Amniotic epithelial cell (primary cell): ENCODE data around the gene MST1R.
"Not testable (repeated sequence)": the region's sequence is repeated elsewhere in the genome, so short reads cannot be mapped to it uniquely, and the experiment has no call there.

ENCODE experiments used
- DNase-seq: peaks from one replicate; pipeline ENCODE4 v3.0.0-alpha.2; 2010; ENCODE audit warnings: low read depth

The MST1R gene

DNA sequence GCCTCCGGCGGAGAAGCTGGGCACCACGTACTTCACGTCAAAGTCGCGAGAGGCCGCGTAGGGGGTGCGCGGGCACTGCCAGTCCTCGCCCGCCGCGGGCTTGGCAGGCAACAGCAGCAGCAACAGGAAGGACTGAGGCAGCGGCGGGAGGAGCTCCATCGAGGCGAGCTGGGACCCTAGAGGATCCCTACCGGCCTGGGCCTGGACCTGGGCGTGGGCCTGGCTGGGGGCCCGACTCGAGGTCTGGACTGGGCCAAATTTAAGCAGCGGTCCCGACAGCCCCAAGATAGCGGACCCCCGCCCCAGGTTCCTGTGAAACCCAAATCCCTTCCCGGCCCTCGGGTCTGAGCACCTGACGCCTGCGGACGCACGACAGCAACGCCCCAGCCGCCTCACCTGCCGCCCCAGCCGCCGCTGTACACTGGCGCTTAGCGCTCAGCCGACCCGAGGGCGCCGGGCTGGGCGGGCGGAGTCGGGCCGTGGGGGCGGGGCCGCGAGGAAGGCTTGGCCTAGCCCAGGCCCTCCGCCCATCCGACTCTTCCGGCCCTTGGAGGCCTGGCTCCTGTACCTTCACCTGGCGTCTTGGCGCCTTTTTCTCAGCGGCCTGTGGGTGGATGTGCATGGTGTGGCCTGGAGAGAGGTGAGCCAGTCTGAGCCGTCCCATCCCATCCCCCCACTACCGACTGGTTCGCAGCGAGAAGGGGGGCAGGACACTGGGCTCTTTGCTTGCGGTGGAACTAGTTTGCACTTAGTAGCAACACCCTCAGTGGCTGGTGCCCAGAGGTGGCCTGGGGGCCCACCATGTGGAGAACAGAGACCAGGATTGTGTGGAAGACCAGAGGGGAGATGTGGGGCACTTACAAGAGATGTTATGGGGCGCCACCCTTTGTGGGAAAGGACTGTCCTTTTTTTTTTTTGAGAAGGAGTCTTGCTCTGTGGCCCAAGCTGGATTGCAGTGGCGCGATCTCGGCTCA is at the start of gene MST1R:
TSS of gene MST1R (minus strand) at position 423 of the 974 bp plus-strand sequence. CDS start at position 159, 264 bp downstream.
- peak; percentile 17 for DNase-seq

DNA sequence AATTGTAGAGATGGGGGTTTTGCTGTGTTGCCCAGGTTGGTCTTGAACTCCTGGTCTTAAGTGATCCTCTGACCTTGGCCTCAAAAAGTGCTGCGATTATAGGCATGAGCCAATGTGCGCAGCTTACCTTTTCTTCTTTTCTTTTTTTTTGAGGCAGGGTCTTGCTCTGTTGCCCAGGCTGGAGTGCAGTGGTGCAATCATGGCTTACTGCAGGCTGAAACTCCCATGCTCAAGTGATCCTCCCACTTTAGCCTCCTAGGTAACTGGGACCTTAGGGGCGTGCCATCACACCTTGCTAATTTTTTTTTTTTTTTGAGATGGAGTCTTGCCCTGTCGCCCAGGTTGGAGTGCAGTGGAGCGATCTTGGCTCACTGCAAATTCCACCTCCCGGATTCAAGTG is 49.3 kb upstream of the MST1R start:
- no peak for DNase-seq

DNA sequence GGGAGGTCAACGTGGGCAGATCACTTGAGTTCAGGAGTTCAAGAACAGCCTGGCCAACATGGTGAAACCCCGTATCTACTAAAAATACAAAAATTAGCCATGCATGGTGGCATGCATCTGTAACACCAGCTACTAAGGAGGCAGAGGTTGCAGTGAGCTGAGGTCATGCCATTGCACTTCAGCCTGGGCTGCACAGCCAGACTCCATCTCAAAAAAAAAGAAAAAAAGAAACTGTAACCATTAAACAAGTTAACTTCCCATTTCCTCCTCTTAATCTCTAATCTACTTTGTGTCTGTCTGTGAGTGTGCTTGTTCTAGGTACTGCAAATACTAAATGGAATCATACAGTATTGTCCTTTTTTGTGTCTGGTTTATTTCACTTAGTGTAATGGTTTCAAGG is 39.0 kb upstream of the MST1R start:
- DNase-seq = no peak

DNA sequence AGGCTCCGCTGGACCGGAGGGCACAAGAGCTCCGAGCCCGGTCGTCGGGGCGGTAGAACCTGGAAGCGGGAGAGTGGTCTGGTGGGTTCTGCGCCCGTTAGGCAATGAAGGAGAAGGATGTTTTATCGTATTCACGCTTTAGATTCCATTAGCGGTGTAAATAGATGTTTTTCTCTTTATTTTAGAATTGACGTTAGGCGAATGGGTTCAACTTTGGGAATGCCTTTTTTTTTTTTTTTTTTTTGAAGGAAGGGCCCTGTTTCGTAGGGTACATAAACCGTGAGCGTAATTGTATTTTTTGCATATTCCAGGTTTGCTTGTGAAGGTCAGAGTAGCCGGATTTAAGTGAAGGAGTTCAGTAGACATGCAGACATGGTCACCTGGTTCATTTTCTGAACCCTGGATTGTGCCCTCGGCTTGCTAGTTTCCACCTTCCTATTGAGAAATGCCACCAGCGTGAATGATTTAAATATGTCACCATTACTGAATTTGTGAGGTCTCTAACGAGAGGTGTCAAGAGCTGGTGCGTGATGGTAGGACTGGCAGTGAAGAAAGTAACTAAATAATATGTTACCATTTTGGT is 37.1 kb upstream of the MST1R start:
- no peak for DNase-seq

DNA sequence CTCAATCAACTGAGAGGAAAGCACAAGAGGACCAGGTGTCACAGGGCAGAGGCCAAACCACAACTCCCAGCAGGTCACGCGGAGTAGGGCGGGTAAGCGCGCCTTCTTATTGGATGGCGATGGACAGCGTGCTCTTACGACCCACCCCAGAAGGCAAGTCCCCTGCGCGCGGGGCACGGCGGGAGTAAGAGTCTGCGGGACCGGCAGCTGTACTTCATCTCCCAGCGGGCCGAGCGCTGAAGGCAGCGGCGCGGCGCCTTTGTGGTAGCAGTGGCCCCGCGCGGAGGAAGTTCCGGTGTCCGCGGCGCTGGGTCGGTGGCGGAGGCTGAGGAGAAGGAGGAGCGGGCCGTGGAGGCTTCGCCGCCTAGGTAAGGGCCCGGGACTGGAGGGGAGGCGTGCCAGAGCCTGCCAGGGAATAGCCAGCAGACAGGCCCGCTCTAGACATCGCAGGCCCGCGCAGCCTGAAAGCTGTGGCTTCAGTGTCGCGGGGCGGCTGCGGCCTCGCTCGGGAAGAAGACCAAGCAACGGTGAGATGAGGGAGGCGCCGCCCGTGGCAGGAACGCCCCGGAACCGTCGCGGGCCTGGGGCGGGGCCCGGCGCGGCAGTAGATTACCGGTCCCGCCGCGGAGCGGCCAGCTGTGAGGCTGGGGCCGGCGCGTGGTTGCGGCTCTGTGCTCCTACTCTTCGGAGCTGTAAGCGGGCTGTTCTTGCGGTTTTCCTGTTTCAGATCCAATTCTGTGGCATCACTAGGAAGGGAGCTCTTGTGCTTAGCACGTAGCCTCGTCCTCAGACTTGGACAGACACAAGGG is 36.4 kb upstream of the MST1R start, which contains the start of gene RBM6:
TSS of gene RBM6 (plus strand) at position 293 of the 809 bp plus-strand sequence. CDS start 22,492 bp downstream, outside the sequence.
- peak; percentile 98 for DNase-seq

DNA sequence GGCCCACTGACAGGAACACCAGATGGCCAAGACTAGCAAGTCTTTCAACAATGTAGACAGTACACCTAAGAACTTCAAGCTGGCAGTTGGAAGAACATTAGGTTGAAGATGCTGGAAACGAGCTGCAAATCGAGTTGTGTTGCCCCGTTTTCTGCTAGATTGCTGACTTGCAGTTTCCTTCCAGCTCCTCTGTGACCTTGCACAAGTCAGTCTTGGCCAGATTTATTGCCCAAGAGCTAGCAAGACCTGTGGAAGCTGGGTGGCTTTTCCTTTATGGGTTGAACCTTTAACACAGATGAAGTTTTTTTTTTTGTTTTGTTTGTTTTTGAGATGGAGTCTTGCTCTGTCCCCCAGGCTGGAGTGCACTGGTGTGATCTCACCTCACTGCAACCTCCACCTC is 33.4 kb upstream of the MST1R start:
- DNase-seq = peak; percentile 58

DNA sequence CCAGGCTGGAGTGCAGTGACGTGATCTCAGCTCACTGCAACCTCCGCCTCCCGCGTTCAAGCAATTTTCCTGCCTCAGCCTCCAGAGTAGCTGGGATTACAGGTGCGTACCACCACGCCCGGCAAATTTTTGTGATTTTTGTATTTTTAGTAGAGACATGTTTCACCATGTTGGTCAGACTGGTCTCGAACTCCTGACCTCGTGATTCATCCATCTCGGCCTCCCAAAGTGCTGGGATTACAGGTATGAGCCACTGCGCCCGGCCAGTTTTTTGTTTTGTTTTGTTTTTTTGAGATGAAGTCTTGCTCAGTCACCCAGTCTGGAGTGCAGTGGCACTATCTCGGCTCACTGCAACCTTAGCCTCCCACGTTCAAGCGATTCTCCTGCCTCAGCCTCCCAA is 28.6 kb upstream of the MST1R start:
- DNase-seq = not testable (repeated sequence)

DNA sequence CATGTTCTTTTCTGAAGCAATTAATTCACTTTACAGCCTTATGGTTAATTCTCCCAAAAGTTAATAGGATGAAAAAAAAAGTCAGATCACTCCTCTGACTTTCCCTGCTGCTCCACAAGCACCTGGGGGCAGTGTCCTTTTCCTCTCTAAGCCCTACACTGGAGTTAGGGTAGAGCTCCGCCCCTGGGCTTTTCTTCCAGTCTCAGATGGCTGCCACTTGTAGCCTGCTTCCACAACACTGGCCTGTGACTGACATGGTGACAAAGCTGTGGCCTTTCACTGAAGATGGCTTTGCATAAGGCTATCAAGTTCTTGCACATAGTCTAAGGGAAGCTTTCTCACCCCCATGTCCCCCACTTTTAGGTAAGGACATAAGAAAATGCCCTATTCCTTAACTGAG is 27.2 kb upstream of the MST1R start:
- no peak for DNase-seq

DNA sequence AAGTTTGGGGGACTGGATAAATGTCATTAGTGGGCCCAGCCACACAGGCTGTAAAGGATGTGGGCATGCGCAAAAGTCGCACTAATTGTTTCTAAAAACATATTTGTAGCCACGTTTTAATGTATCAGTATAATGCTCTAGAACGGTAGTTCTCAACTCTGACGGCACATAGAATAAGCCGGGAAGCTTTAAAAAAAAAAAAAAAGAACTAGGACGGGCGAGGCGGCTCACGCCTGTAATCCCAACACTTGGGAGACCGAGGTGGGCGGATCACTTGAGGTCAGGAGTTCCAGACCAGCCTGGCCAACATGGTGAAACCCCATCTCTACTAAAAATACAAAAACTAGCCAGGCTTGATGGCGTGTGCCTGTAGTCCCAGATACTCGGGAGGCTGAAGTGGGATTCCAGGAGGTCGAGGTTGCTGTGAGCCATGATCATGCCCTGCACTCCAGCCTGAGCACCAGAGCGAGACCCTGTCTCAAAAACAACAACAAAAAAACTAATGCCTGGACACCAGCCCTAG is 26.6 kb upstream of the MST1R start:
- DNase-seq = no peak

DNA sequence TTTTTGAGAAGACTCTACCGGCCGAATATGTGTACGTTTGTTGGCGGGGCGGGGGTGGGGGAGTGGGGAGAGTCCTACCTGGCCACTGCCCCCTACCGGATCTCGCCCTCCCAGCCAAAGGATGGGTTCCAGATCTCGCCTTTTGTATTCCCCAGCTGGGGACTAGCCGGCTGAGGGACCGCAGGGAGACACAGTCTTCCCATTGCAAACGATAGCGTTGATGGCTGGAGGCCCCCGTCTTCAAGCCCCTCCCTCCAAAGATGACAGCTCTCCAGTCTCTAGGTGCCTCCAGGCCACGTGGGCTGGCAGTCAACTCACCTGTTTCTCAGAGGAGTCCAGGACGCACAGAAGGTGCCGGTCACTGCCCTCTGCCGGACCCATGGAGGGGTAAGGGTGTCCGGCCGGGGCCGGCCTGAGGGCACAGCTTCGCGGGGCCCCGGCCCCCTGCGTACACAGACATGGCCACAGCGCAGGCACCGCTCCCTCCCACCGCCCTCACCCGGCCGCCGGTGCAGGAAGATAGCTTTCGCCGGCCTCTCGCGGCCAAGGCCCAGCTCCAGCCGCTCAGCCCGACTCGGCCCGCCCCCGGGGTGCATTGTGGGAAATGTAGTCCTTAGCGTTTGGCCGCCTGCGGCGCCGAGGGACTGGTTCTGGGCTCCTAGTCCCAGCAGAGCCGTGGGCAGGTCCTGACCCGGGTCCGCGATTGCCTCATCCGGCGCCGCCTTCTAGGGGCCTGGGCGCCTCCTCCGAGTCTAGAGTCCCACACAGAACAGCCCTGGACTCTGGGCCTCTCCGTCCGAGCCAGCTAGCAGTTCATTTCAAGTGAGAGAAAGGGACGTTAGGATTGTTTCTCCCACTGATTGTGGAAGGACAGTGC is 25.9 kb upstream of the MST1R start, which contains the start of gene MON1A:
TSS of gene MON1A (minus strand) at position 521 of the 877 bp plus-strand sequence. CDS start 16,465 bp downstream, outside the sequence.
- DNase-seq = peak; percentile 90

DNA sequence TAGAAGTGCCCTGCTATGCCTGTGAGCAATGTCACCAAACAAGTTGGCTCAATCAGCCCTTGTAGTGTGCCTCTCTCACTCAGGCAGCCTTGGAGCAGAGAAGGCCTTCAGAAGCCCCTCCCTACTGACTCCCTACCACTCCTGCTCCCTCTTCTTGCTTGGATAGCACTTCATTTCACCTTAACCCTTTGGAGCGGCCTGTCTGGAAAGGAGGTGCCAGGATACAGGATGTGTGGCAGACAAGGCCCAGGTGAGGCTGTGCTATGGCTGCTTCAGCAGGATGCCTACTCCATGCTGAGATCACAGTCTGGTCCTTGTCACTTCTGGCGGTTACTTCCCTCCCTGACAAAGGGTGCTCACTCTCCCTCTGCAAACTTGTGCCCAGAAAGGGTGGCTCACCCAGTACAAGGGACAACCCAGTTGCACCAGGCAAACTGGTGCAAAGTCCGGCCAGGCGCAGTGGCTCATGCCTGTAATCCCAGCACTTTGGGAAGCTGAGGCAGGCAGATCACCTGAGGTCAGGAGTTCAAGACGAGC is 24.9 kb upstream of the MST1R start:
- DNase-seq = no peak

DNA sequence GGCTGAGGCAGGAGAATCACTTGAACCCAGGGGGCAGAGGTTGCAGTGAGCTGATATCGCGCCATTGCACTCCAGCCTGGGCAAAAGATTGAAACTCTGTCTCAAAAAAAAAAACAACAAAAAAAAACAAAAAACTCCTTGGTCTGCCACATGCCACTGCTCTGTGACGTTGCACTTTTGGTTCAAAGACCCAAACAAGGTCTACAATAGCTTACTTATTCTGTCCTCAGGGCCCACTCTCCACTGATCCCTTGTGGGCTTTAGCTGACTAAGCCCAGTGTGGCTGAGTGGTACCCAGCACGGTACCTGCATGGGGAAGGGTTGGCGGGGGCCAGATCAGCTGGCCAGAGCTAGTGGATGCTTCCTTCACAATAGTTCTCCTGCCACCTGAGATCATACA is 24.1 kb upstream of the MST1R start:
- DNase-seq = no peak

DNA sequence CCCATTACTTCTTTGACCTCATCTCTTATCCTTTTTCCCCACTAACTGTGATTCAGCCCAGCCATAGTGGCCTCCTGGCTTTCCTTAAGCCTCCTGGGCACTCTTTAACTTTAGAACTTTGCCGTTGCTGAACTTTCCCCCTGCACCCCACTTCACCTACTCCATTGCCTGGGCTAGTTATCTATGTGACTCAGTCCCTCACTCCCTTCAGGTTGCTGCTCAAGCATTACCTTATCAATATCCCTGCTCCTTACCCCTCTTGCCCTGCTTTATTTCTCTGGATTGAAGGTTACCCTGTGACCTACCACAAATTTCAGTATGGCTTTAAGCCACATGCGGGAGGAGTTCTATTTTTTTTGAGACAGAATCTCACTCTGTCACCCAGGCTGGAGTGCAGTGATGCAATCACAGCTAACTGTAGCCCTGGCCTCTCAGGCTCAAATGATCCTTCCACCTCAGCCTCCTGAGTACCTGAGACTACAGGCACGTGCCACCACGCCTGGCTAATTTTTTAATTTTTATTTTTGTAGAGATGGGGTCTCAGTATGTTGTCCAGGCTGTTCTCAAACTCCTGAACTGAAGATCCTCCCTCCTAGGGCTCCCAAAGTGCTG is 22.6 kb upstream of the MST1R start:
- DNase-seq = no peak

DNA sequence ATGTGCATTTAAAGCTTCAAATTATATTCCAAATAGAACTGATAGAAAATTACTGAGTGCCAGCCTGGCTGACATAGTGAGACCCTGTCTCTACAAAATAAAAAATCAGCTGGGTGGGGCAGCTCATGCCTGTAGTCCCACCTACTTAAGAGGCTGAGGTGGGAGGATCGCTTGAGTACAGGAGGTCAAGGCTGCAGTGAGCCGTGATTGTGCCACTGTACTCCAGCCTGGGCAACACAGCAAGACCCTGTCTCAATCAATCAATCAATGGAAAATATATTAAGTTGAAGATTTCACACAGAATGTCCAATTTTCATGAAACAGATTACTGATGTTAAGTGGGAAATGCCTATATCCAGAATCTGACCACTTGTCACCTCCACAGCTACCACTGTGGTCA is 21.8 kb upstream of the MST1R start:
- no peak for DNase-seq

DNA sequence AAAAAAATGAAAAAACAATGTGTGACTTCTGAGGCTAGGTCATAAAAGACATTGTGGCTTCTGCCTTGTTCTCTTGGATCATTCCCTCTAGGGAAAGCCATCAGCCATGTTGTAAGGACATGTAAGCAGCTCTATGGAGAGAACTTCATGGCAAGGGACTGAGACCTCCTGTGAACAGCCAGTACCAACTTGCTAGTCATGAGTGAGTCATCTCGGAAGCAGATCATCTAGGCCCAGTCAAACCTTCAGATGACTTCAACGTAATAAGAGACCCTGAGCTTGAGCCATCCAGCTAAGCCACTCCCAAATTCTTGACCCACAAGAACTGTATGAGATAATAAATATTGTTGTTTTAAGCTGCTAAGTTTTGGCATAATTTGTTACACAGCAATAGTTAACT is 21.0 kb upstream of the MST1R start:
- DNase-seq = peak; percentile 72

DNA sequence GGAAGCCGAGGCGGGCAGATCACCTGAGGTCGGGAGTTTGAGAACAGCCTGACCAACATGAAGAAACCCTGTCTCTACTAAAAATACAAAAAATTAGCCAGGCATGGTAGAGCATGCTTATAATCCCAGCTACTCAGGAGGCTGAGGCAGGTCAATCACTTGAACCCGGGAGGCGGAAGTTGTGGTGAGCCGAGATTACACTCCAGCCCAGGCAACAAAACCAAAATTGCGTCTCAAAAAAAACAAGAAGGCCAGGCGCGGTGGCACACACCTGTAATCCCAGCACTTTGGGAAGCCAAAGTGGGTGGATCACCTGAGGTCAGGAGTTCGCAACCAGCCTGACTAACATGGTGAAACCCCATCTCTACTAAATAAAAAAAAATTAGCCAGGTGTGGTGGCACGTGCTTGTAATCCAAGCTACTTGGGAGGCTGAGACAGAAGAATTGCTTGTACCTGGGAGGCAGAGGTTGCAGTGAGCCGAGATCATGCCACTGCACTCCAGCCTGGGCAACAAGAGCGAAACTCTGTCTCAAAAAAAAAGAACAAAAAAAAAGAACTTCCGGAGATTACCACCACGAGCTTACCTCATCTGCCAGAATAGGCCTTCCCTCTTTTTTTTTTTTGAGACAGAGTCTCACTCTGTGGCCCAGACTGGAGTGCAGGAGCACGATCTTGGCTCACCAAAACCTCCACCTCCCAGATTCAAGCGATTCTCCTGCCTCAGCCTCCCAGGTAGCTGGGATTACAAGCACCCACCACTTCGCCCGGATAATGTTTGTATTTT is 14.3 kb upstream of the MST1R start:
- not testable (repeated sequence) for DNase-seq

DNA sequence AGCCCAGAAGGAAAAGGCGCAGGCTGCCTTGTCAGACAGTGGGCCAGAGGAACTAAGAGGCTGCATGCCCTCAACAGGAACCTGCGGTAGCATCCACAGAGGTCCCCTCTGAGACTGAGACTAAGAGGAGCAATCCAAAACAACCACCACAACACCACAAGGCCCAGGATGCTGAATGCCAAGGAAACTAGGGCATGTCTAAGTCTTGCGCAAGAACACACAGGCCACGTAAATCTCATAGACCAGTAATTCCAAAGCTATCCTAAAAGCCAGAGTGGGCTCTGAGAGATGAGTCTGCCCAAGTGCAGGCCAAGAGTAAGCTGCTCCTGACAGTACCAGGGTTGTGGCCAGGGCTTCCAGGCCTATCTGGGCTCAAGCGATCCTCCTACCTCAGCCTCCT is 13.0 kb upstream of the MST1R start:
- peak; percentile 88 for DNase-seq

DNA sequence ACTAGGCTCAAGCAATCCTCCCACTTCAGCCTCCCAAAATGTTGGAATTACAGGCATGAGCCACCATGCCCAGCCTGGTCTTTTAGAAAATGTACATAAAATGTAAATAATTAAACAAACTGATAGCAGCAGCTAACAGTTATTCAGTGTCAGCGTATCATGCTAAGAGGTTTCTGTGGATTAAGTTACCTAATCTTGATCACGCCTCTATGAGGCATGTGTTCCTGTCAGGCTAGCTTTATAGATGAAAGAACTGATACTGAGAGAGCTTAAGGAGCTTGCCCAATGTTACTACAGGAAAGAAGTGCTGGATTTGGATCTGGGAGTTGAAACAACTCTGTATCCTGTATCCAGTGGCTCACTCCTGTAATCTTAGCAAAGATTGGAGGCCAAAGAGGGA is 11.2 kb upstream of the MST1R start:
- peak; percentile 88 for DNase-seq

DNA sequence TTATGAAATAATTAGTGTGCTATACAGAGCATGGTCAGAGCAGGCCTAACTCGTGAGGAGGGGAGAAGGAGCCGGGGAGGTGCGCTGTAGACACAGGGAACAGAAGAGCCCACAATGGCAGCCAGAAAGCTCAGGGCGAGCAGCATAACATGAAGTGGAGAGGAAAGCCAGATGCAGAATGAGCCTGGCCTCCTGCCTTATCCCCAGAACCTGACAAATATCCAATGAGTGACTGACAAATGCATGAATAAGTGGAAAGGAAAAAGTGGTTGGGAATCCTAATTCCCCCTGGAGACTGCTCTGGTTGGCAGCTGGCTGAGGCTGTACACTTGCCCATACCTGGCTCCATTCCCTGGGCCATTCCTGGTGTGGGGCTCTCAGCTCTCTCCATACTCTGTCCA is 9.2 kb upstream of the MST1R start:
- DNase-seq = no peak
